ENCODE results near the gene RUNX1. TPM values are rescaled to one million over a fixed set of nuclear protein-coding genes. Genes with fewer than 3 reads are reported as not detected.

RUNX1 gene
- total RNA-seq, 1 donor from 2014 or later: 18.7 TPM

DNA sequence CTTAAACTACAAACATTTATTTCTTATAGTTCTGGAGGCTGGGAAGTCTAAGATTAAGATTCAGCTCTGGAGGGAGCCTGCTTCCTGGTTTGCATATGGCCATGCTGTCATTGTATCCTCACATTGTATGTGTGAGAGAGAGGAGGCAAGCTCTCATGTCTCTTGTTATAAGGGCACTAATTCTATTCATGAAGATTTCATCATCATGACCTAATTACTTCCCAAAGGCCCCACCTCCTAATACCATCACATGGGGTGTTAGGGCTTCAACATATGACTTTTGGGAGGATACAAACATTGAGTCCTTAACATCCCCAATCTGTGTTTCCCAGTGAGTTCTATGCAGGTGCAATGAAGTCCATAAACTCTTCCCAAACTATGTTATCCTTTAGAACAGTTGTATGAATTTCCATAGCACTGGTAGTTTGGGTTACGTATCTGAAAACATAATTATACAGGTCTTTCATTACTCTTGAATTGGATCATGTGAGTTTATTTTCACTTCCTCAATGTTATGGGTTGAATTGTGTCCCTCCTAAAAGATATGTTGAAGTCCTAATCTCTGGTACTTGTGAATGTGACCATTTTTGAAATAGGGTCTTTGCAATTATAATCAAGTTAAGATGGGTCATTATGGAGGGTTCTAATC lies 124.2 kb downstream of the RUNX1 start:
- Mint-ChIP-seq H3K27me3 (ENCODE audit: unreplicated experiment) (peaks cover 1% of the 10 kb centered on the region), H3K36me3 (ENCODE audit: low read depth, unreplicated experiment) (no peaks in the 10 kb centered on the region), H3K9me3 (ENCODE audit: unreplicated experiment) (no peaks in the 10 kb centered on the region), H3K4me1 (ENCODE audit: unreplicated experiment) (peaks cover 21% of the 10 kb centered on the region), H3K27ac (ENCODE audit: unreplicated experiment) (no peak overlapping the region), H3K4me3 (ENCODE audit: unreplicated experiment) (no peak overlapping the region)
- DNase-seq (ENCODE audit: low spot score): no peak
- TF ChIP-seq, protein P1, sequence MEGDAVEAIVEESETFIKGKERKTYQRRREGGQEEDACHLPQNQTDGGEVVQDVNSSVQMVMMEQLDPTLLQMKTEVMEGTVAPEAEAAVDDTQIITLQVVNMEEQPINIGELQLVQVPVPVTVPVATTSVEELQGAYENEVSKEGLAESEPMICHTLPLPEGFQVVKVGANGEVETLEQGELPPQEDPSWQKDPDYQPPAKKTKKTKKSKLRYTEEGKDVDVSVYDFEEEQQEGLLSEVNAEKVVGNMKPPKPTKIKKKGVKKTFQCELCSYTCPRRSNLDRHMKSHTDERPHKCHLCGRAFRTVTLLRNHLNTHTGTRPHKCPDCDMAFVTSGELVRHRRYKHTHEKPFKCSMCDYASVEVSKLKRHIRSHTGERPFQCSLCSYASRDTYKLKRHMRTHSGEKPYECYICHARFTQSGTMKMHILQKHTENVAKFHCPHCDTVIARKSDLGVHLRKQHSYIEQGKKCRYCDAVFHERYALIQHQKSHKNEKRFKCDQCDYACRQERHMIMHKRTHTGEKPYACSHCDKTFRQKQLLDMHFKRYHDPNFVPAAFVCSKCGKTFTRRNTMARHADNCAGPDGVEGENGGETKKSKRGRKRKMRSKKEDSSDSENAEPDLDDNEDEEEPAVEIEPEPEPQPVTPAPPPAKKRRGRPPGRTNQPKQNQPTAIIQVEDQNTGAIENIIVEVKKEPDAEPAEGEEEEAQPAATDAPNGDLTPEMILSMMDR (IDR thresholded peaks at IDR 0.05; ENCODE audit: unreplicated experiment): no peak

DNA sequence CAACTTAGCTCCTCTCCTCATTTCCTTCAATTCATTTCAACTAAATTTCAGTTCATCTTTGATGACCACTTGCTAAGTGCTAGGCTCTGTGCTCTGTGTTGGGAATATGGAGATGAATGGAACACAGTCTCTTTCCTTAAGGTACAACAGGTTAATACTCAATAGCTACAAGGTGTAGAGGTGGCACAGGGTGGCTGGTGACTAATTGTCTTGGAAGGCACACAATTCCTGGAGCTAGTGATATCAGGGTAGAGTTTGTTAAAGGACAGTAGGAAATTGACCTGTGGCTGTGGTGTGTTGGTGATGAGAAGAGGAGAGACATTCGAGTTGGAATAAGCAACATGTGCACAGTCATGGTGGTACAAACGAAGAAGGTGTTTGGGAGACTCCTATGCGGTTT lies 124.9 kb downstream of the RUNX1 start:
- no peak for DNase-seq (ENCODE audit: low spot score)
- Mint-ChIP-seq H3K27me3 (ENCODE audit: unreplicated experiment) (peaks cover 1% of the 10 kb centered on the region), H3K4me3 (ENCODE audit: unreplicated experiment) (no peak overlapping the region), H3K4me1 (ENCODE audit: unreplicated experiment) (peaks cover 21% of the 10 kb centered on the region), H3K36me3 (ENCODE audit: low read depth, unreplicated experiment) (no peaks in the 10 kb centered on the region), H3K27ac (ENCODE audit: unreplicated experiment) (no peak overlapping the region), H3K9me3 (ENCODE audit: unreplicated experiment) (no peaks in the 10 kb centered on the region)
- TF ChIP-seq, protein P1 (IDR thresholded peaks at IDR 0.05; ENCODE audit: unreplicated experiment): no peak

DNA sequence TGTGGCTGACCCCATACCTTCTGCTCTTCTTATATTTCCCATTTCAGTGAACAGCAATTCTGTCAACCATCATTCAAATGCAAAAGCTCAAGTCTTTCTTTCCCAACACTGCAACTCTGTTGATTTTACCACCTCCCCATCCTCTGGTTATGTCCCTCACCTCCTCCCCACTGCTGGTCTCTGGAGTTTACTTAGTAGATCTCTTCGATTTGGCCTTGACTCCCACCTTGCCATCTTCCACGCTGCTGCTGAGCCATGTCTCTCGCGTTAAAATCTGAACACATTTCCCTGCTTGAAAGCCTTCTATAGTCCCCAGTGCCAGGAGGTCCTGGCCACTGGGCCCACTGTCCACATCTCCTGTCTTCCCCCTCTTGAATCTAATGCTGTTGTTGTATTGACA lies 125.5 kb downstream of the RUNX1 start:
- H3K27me3 Mint-ChIP-seq (ENCODE audit: unreplicated experiment): peaks cover 1% of the 10 kb centered on the region
- DNase-seq (ENCODE audit: low spot score): no peak
- H3K4me1 Mint-ChIP-seq (ENCODE audit: unreplicated experiment): peaks cover 21% of the 10 kb centered on the region
- H3K36me3 Mint-ChIP-seq (ENCODE audit: low read depth, unreplicated experiment): no peaks in the 10 kb centered on the region
- no peak overlapping the region for H3K4me3 Mint-ChIP-seq (ENCODE audit: unreplicated experiment)
- no peaks in the 10 kb centered on the region for H3K9me3 Mint-ChIP-seq (ENCODE audit: unreplicated experiment)
- H3K27ac Mint-ChIP-seq (ENCODE audit: unreplicated experiment): no peak overlapping the region
- TF ChIP-seq, protein P1 (IDR thresholded peaks at IDR 0.05; ENCODE audit: unreplicated experiment): no peak

DNA sequence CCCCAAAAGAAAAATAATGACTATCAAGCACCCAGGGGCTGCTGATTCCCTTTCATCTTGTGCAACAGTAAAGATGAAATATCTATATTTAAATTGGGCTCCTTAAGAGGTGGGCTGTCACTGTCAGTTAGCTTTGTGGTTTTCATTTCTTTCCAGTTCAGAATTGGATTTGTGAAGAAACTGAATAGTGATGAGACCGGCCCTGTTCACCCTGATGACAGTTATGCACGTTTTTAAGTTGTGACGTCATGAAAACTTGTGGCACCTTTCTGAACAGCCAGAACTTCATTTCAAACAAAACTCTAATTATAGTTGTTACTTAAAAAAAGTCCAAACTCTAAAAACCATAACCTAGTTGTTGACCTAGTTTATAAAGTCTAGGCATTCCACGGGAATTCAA lies 125.9 kb downstream of the RUNX1 start:
- no peak for DNase-seq (ENCODE audit: low spot score)
- Mint-ChIP-seq H3K4me3 (ENCODE audit: unreplicated experiment) (no peak overlapping the region), H3K4me1 (ENCODE audit: unreplicated experiment) (peaks cover 21% of the 10 kb centered on the region), H3K36me3 (ENCODE audit: low read depth, unreplicated experiment) (no peaks in the 10 kb centered on the region), H3K27ac (ENCODE audit: unreplicated experiment) (no peak overlapping the region), H3K9me3 (ENCODE audit: unreplicated experiment) (no peaks in the 10 kb centered on the region), H3K27me3 (ENCODE audit: unreplicated experiment) (peaks cover 1% of the 10 kb centered on the region)
- TF ChIP-seq, protein P1 (IDR thresholded peaks at IDR 0.05; ENCODE audit: unreplicated experiment): no peak

DNA sequence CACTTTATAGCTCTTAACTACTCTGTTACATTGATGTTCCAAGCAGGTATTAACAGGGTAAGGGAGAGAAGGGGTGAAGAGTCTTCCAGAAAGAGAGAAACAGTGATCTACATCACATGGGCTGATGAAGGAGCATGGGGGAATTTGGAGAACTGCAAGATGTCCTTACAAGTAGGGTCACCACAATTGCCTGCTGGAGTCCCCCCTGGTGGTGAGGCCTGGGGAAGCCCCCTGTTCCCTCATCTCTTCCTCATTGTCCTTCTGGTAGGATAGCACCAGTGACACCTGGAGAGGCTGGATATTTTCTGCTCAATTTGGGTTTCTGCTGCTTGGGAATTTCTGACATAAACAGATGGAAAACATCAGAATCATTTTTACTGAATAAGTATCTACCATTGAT lies 126.6 kb downstream of the RUNX1 start:
- no peak for DNase-seq (ENCODE audit: low spot score)
- peaks cover 21% of the 10 kb centered on the region for H3K4me1 Mint-ChIP-seq (ENCODE audit: unreplicated experiment)

More for the DNA sequence above, 126.6 kb downstream of the RUNX1 start:
- Mint-ChIP-seq H3K4me3 (ENCODE audit: unreplicated experiment) (no peak overlapping the region), H3K9me3 (ENCODE audit: unreplicated experiment) (no peaks in the 10 kb centered on the region), H3K36me3 (ENCODE audit: low read depth, unreplicated experiment) (no peaks in the 10 kb centered on the region), H3K27ac (ENCODE audit: unreplicated experiment) (no peak overlapping the region), H3K27me3 (ENCODE audit: unreplicated experiment) (peaks cover 1% of the 10 kb centered on the region)
- TF ChIP-seq, protein P1 (IDR thresholded peaks at IDR 0.05; ENCODE audit: unreplicated experiment): no peak
